A549 (cell line): ENCODE data around the gene SUPT3H. TPM values are rescaled to one million over a fixed set of nuclear protein-coding genes. Genes with fewer than 3 reads are reported as not detected.

ENCODE experiments used
- ATAC-seq, 2 experiments: fragments of 200-7000 bp in 1 of 2; fragments of >200 bp in 1 of 2; cut with Nextera tagmentation in 1 of 2; cut with Tn5 transposase in 1 of 2; 3 replicates each; pipeline versions ENCODE4 v1.8.0 to v1.9.1; 2018 to 2020; ENCODE audit warnings: mild to moderate bottlenecking in 1 of 2, moderate library complexity in 1 of 2
- CTCF ChIA-PET: fragments of 300-600 bp; sonication (Branson Sonifier 250); formaldehyde crosslinking; extraction: SDS; loops from one replicate; lab custom pipeline; 2021; ENCODE audit warnings: antibody characterized with exemption, inconsistent platforms; lab: Yijun Ruan, JAX
- POLR2A ChIA-PET: fragments of 350-600 bp; formaldehyde crosslinking; extraction: SDS; loops from one replicate; lab custom pipeline; 2021; ENCODE audit warnings: antibody characterized with exemption, inconsistent platforms; lab: Yijun Ruan, JAX
- DNase-seq, 2 experiments: peaks; one replicate each; pipeline versions ENCODE4 v3.0.0 to v3.0.0-alpha.2; 2011 to 2016; ENCODE audit warnings: low read depth in 1 of 2, low spot score in 1 of 2
- FAIRE-seq: peaks from 2 replicates; lab custom pipeline; 2011; peaks lifted over from hg19 to GRCh38; lab: Jason Lieb, UNC
- H3K27ac ChIP-seq, 2 experiments: fragments of >200 bp; sonication (Bioruptor Twin); formaldehyde crosslinking; 3 replicates each; pipeline ENCODE4 v1.5.1; 2016 to 2017
- H3K4me1 ChIP-seq: fragments of >200 bp; sonication (Bioruptor Twin); formaldehyde crosslinking; 3 replicates; pipeline ENCODE4 v1.6.1; 2016
- H3K4me2 ChIP-seq: fragments of >200 bp; sonication (Bioruptor Twin); formaldehyde crosslinking; 3 replicates; pipeline ENCODE4 v1.6.1; 2016
- H3K4me3 ChIP-seq: fragments of >200 bp; sonication (Bioruptor Twin); formaldehyde crosslinking; 3 replicates; pipeline ENCODE4 v1.5.1; 2016
- H3K9me3 ChIP-seq: fragments of >200 bp; sonication (Bioruptor Twin); formaldehyde crosslinking; 3 replicates; pipeline ENCODE4 v1.6.1; 2016
- BCL3 ChIP-seq: fragments of >200 bp; sonication (Bioruptor Twin); formaldehyde crosslinking; IDR thresholded peaks from 3 replicates; pipeline ENCODE4 v1.6.1; 2016
- CEBPB ChIP-seq, 2 experiments: fragments of >200 bp in 1 of 2; sonication (Bioruptor Twin) in 1 of 2; formaldehyde crosslinking in 1 of 2; IDR thresholded peaks; 2 replicates each; pipeline ENCODE4 v1.6.1; 2012 to 2016
- CHD2 ChIP-seq: fragments of 150-350 bp; IDR thresholded peaks from 2 replicates; pipeline ENCODE4 v1.6.1; 2014; ENCODE audit warnings: low read length; ENCODE audit not compliant: partially characterized antibody
- EHF ChIP-seq: fragments of 250-450 bp; sonication (Bioruptor Pico); IDR thresholded peaks from 2 replicates; pipeline ENCODE4 v1.5.0; 2020; ENCODE audit warnings: mild to moderate bottlenecking
- FOXS1 ChIP-seq: fragments of 250-450 bp; sonication (Bioruptor Pico); IDR thresholded peaks from 2 replicates; pipeline ENCODE4 v1.5.0; 2020; ENCODE audit warnings: mild to moderate bottlenecking, moderate library complexity
- GATA3 ChIP-seq: IDR thresholded peaks from 2 replicates; pipeline ENCODE4 v1.6.1; 2012; ENCODE audit warnings: borderline replicate concordance
- HMGXB4 ChIP-seq: fragments of 250-450 bp; sonication (Bioruptor Pico); IDR thresholded peaks from 2 replicates; pipeline ENCODE4 v1.5.0; 2021; ENCODE audit warnings: mild to moderate bottlenecking, moderate library complexity, borderline replicate concordance
- HOXA7 ChIP-seq: fragments of 250-450 bp; sonication (Bioruptor Pico); IDR thresholded peaks from 2 replicates; pipeline ENCODE4 v1.5.0; 2020; ENCODE audit warnings: mild to moderate bottlenecking, moderate library complexity
- KDM1A ChIP-seq: fragments of 200-600 bp; sonication (generic); IDR thresholded peaks from 2 replicates; pipeline ENCODE4 v1.6.1; 2016; ENCODE audit warnings: low read depth, mild to moderate bottlenecking
- MAFK ChIP-seq: fragments of 450-650 bp; IDR thresholded peaks from 2 replicates; pipeline ENCODE4 v1.6.1; 2014; ENCODE audit not compliant: partially characterized antibody
- MAX ChIP-seq: IDR thresholded peaks from 2 replicates; pipeline ENCODE4 v1.6.1; 2012
- MAZ ChIP-seq: fragments of 150-350 bp; IDR thresholded peaks from 2 replicates; pipeline ENCODE4 v1.6.1; 2014; ENCODE audit warnings: antibody characterized with exemption, low read depth, low read length, borderline replicate concordance
- NPAS2 ChIP-seq: fragments of 250-450 bp; sonication (Bioruptor Pico); IDR thresholded peaks from 2 replicates; pipeline ENCODE4 v1.8.0; 2022; ENCODE audit warnings: mild to moderate bottlenecking, moderate library complexity, borderline replicate concordance
- RARB ChIP-seq: fragments of 250-450 bp; sonication (Bioruptor Pico); IDR thresholded peaks from 2 replicates; pipeline ENCODE4 v1.8.0; 2021; ENCODE audit warnings: mild to moderate bottlenecking, moderate library complexity
- REST ChIP-seq: fragments of 200-600 bp; sonication (generic); IDR thresholded peaks from 2 replicates; pipeline ENCODE4 v1.6.1; 2016; ENCODE audit warnings: antibody characterized with exemption, mild to moderate bottlenecking, moderate library complexity
- RNF2 ChIP-seq: fragments of 200-600 bp; sonication (generic); IDR thresholded peaks from 2 replicates; pipeline ENCODE4 v1.6.1; 2016; ENCODE audit warnings: low read depth, mild to moderate bottlenecking, antibody characterized with exemption, moderate library complexity, borderline replicate concordance
- USF2 ChIP-seq: fragments of 450-650 bp; IDR thresholded peaks from 2 replicates; pipeline ENCODE4 v1.6.1; 2014; ENCODE audit warnings: antibody characterized with exemption
- ZC3H11A ChIP-seq: fragments of 450-650 bp; IDR thresholded peaks from 2 replicates; pipeline ENCODE4 v1.6.1; 2014; ENCODE audit warnings: antibody characterized with exemption, mild to moderate bottlenecking
- ZFP36 ChIP-seq: fragments of 450-650 bp; IDR thresholded peaks from 2 replicates; pipeline ENCODE4 v1.6.1; 2014; ENCODE audit warnings: borderline replicate concordance; ENCODE audit not compliant: partially characterized antibody
- ZNF302 ChIP-seq: fragments of 250-450 bp; sonication (Bioruptor Pico); IDR thresholded peaks from 2 replicates; pipeline ENCODE4 v1.9.0; 2021; ENCODE audit warnings: inconsistent platforms, mild to moderate bottlenecking, moderate library complexity
- WGBS: methylation state at CpG from one replicate; pipeline ENCODE4 v1.1.6; 2017; ENCODE audit errors: missing lambda C conversion rate; 5-methylcytosine and 5-hydroxymethylcytosine counted together
- polyA plus RNA-seq, 4 experiments: library from polyadenylated mRNA; depleted of rRNA in 3 of 4; stranded (reverse); fragments of >200 nt; fragmentation: RNase III in 1 of 4; extraction: RNeasy Plus Mini Kit Qiagen cat#74134 plus additional on column Dnase treatment in 1 of 4; gene quantifications; 2 replicates in 3 of 4; 3 replicates in 1 of 4; pipeline ENCODE4 v1.2.3, GENCODE V29; 2011 to 2017

The SUPT3H gene
- polyA plus RNA-seq, 2 of the 4 experiments (the other 2 are of a cell fraction): 4.3 to 6.2 TPM

- TF ChIP-seq FOXS1 (no peak), BCL3 (no peak), MAFK (no peak), GATA3 (no peak)
These were observed 254.7 kb downstream of the SUPT3H start (continued) for GRCh38 chr6:45123023-45123422.

GRCh38 chr6:45118754-45119153 lies 259.0 kb downstream of the SUPT3H start:
- DNase-seq: no peak
- FAIRE-seq: no peak
- Histone ChIP-seq H3K4me3 (no peak overlapping the region), H3K9me3 (no peaks in the 10 kb centered on the region), H3K27ac (no peak overlapping the region), H3K4me2 (no peak overlapping the region), H3K4me1 (peaks cover 3% of the 10 kb centered on the region; the same call in 1 of the 3 replicates)
- ChIA-PET CTCF (no interaction called here), POLR2A (no interaction called here)
- TF ChIP-seq MAZ (no peak), RNF2 (no peak), RARB (no peak), FOXS1 (no peak), MAX (no peak), NPAS2 (CRISPR knock-in tag) (no peak), HMGXB4 (CRISPR knock-in tag) (no peak)
- ATAC-seq: no peak
- WGBS: 83% methylated on average over 1 of the region's 1 CpG

GRCh38 chr6:45116714-45117410 lies 260.9 kb downstream of the SUPT3H start:
- TF ChIP-seq ZNF302 (CRISPR knock-in tag): no peak
- no peak for TF ChIP-seq CHD2
- no peak for TF ChIP-seq KDM1A
- no peak for TF ChIP-seq USF2
- no peak for TF ChIP-seq REST
- TF ChIP-seq ZC3H11A: no peak
- TF ChIP-seq HOXA7: no peak
- TF ChIP-seq ZFP36: no peak
- TF ChIP-seq NPAS2 (CRISPR knock-in tag): no peak
- TF ChIP-seq EHF: no peak
- TF ChIP-seq FOXS1: no peak
- no peak for TF ChIP-seq MAFK
- TF ChIP-seq CEBPB (IDR thresholded peaks at IDR 0.05): no peak
- no peak for TF ChIP-seq RNF2
- Histone ChIP-seq H3K4me2 (no peak overlapping the region), H3K4me3 (no peak overlapping the region), H3K9me3 (no peaks in the 10 kb centered on the region), H3K27ac (no peak overlapping the region), H3K4me1 (peaks cover 3% of the 10 kb centered on the region; the same call in 1 of the 3 replicates)
- ATAC-seq: no peak
- no peak for DNase-seq
- CTCF ChIA-PET: no interaction called here
- FAIRE-seq: no peak
- POLR2A ChIA-PET: no interaction called here
